Heart left ventricle (tissue), 16 donors: ENCODE results near the gene MST1. TPM values are rescaled to one million over a fixed set of nuclear protein-coding genes. Genes with fewer than 3 reads are reported as not detected.

Experiments
- ATAC-seq, 4 donors: fragments of 200-7000 bp; cut with Tn5 transposase; one replicate each; pipeline ENCODE4 v1.9.1; 2020 to 2022; ENCODE audit warnings: moderate library complexity in 4 of 4, mild to moderate bottlenecking in 3 of 4, moderate number of reproducible peaks in 1 of 4
- DNase-seq, 5 donors: peaks; one replicate each; pipeline ENCODE4 v3.0.0-alpha.2; 2020
- H3K27ac ChIP-seq, 12 donors: fragments of 200-600 bp; sonication (generic) in 4 of 12; one replicate each; pipeline versions ENCODE4 v1.5.0 to v1.8.0; 2016 to 2022; ENCODE audit warnings: mild to moderate bottlenecking in 2 of 12
- H3K27me3 ChIP-seq, 9 donors: fragments of 200-600 bp; sonication (generic) in 2 of 9; one replicate each; pipeline versions ENCODE4 v1.5.1 to v1.8.0; 2016 to 2022; ENCODE audit warnings: mild to moderate bottlenecking in 3 of 9
- H3K36me3 ChIP-seq, 9 donors: fragments of 200-600 bp; sonication (generic) in 2 of 9; one replicate each; pipeline versions ENCODE4 v1.5.0 to v1.8.0; 2018 to 2022; ENCODE audit warnings: mild to moderate bottlenecking in 2 of 9
- H3K4me1 ChIP-seq, 12 donors: fragments of 200-600 bp; sonication (generic) in 4 of 12; one replicate each; pipeline versions ENCODE4 v1.5.0 to v1.8.0; 2016 to 2022; ENCODE audit warnings: mild to moderate bottlenecking in 3 of 12
- H3K4me3 ChIP-seq, 12 donors: fragments of 200-600 bp; sonication (generic) in 4 of 12; one replicate each; pipeline versions ENCODE4 v1.5.0 to v1.8.0; 2017 to 2022; ENCODE audit warnings: mild to moderate bottlenecking in 9 of 12, moderate library complexity in 4 of 12
- H3K9me3 ChIP-seq, 12 donors: fragments of 200-600 bp; sonication (generic) in 4 of 12; one replicate each; pipeline versions ENCODE4 v1.5.0 to v1.8.0; 2016 to 2022; ENCODE audit warnings: mild to moderate bottlenecking in 1 of 12
- CTCF ChIP-seq, 12 donors: fragments of 200-600 bp; sonication (generic) in 4 of 12; IDR thresholded peaks; one replicate each; pipeline versions ENCODE4 v1.5.0 to v1.8.0; 2018 to 2022; ENCODE audit warnings: antibody characterized with exemption in 12 of 12, mild to moderate bottlenecking in 5 of 12
- POLR2A ChIP-seq, 2 donors: fragments of 450-650 bp; IDR thresholded peaks; one replicate each; pipeline ENCODE4 v1.6.1; 2017; ENCODE audit warnings: antibody characterized with exemption in 2 of 2, mild to moderate bottlenecking in 2 of 2, moderate library complexity in 2 of 2
- WGBS, 4 donors: extraction: QIAGEN DNeasy Blood & Tissue Kit in 2 of 4; methylation state at CpG; one replicate each; pipeline versions ENCODE4 v1.1.5 to v1.1.7; 2013 to 2018; 5-methylcytosine and 5-hydroxymethylcytosine counted together
- intact Hi-C, 10 donors: fragments of 100-400 bp; cut with DNase I; formaldehyde crosslinking; loops; one replicate each; pipeline versions ENCODE4 v1.11.1 to v1.14.2; 2022
- polyA plus RNA-seq, 2 donors: library from polyadenylated mRNA; stranded (reverse); fragments of 200-250 nt; gene quantifications; one replicate each; pipeline ENCODE4 v1.2.3, GENCODE V29; 2013
- total RNA-seq, 9 donors: library from RNA; depleted of rRNA in 2 of 9; stranded (reverse); fragments of >200 nt in 2 of 9; fragmentation: NEBNext Ultra II Directional in 3 of 9; extraction: Animal tissue kit (Norgen Biotek cat#: 25700) in 3 of 9; gene quantifications; one replicate each; pipeline versions ENCODE4 v1.1.0 to v1.2.4, GENCODE V29; 2016 to 2023
- donor health status: ischemic (EF 13 %, LVEDD 7.1; RV severe dilation, severe dysfunction).
- donor health status: healthy with polysubstance abuse.
- donor health status: DM: no; HTN: yes; CAD: no.
- donor health status: DM: no; HTN: no; CAD: no.
- donor health status: ischemic (EF 25% LVEDD 6.9; RV normal size, moderate dysfunction).
- donor health status: ischemic (EF 25% LVEDD 5.7; RV mildly dilated, moderate dysfunction).
- donor health status: healthy.
- donor health status: DM: yes; HTN: yes; CAD: no.
- donor health status: ischemic (EF 35%, LVEDD 5.7; RV mildly dilated, moderate dysfunction).
- donor health status: nonischemic (EF 11% LVEDD 7.7; RV severe dilation, severe dysfunction).
- donor health status: DM: yes; HTN: yes; CAD: no.
- donor health status: PGD.
- donor health status: ischemic (EF 29% LVEDD 5.4; RV normal size, mild dysfunction).
- donor health status: nonischemic (EF 23%, LVEDD 6.1; RV moderate dilation, normal function).

The MST1 gene
- total and polyA plus RNA-seq, 11 donors, result 1.8 to 29.4 (median 3.2) TPM

DNA sequence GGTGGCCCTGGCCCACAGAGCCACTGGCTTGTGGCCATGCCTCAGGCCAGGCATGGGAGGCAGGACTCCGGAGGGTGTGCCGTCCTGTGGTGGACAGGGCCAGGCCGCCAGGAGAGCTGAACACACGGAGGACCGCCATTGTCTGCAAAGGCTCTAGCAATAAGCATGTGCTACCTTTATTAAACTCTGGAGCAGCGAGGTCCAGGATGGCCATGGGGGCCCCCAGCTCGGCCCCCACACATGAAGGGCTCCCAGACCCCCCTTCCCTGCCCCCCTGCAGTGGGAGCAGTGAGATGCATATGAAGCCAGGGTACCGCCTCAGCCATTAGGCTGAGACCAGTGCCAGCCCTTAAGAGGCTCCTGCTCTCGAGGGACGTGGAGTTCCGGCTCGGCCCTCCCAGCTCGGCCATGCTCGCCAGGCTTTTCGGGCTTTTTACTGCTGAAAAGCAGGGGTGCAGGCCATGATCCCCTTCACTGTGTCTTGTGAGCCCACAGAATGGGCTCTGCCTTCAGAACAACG is 27.5 kb upstream of the MST1 start:
- H3K36me3 ChIP-seq, result peaks cover 2 to 59% (median 33%) of the 10 kb centered on the region in 9 donors
- H3K4me1 ChIP-seq, result peaks cover 6 to 23% (median 12%) of the 10 kb centered on the region in 12 donors
- 90 to 97% (median 93%) methylated on average over 13 to 16 of the region's 16 CpGs for WGBS, 4 donors
- no peak for TF ChIP-seq CTCF (IDR thresholded peaks at IDR 0.05)
- TF ChIP-seq POLR2A (IDR thresholded peaks at IDR 0.05), result no peak
- H3K4me3 ChIP-seq, result no peak overlapping the region
- no peak overlapping the region for H3K27ac ChIP-seq
- no peaks in the 10 kb centered on the region for H3K9me3 ChIP-seq
- no peak for ATAC-seq
- intact Hi-C loops, result loop anchor here in 2 of 10 donors (10.0 kb wide), 2 partner anchors 118 to 188 kb away; partner anchors contain the start of gene MST1R (in 1 of the 2)
- H3K27me3 ChIP-seq, result no peaks in the 10 kb centered on the region
- peak in 2 of 5 donors; percentile 24 to 48 for DNase-seq

DNA sequence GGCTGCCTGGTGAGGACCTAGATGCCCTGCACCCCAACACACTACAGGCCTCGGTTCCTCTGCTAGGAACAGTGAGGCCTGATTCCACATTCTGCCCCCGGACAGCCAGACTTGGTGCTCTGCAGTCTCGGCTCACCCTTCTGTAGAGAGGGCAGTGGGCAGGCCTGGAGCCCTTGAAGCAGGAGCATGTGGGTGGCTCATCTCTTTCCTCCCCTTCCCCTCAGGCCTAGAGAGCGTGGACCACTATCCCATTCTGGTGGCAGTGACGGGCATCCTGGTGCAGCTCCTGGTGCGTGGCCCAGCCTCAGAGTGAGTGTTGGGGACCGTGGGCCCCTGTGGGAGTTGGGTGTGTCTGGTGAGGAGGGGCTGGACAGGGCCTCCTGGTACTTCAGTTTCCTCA is 26.9 kb upstream of the MST1 start:
- no peak for TF ChIP-seq CTCF (IDR thresholded peaks at IDR 0.05)
- TF ChIP-seq POLR2A (IDR thresholded peaks at IDR 0.05), result no peak
- Histone ChIP-seq H3K9me3 (no peaks in the 10 kb centered on the region), H3K4me3 (no peak overlapping the region), H3K36me3 (peaks cover under 1 to 59% (median 30%) of the 10 kb centered on the region in 9 donors), H3K4me1 (peaks cover 6 to 23% (median 12%) of the 10 kb centered on the region in 12 donors), H3K27me3 (no peaks in the 10 kb centered on the region), H3K27ac (no peak overlapping the region)
- ATAC-seq, result no peak
- intact Hi-C loops, result loop anchor here in 2 of 10 donors (10.0 kb wide), 2 partner anchors 119 to 189 kb away; partner anchors contain the start of gene MST1R (in 1 of the 2)
- DNase-seq, result peak in 2 of 5 donors; percentile 16 to 34
- WGBS, 4 donors, result 94 to 96% (median 95%) methylated on average over 3 to 7 of the region's 7 CpGs; no CpG with 5 or more reads in 1 of the 4 donors

- no peak overlapping the region for H3K27ac ChIP-seq
- no peak for ATAC-seq
- H3K4me1 ChIP-seq, result peaks cover 6 to 23% (median 12%) of the 10 kb centered on the region in 12 donors
- intact Hi-C loops, result loop anchor here in 2 of 10 donors (10.0 kb wide), 2 partner anchors 119 to 189 kb away; partner anchors contain the start of gene MST1R (in 1 of the 2)
- H3K9me3 ChIP-seq, result no peaks in the 10 kb centered on the region
- TF ChIP-seq CTCF (IDR thresholded peaks at IDR 0.05) (no peak), POLR2A (IDR thresholded peaks at IDR 0.05) (no peak)
- peak in 2 of 5 donors; percentile 27 to 44 for DNase-seq
- H3K4me3 ChIP-seq, result no peak overlapping the region
- no peaks in the 10 kb centered on the region for H3K27me3 ChIP-seq
- peaks cover 0 to 56% (median 28%) of the 10 kb centered on the region in 9 donors for H3K36me3 ChIP-seq
- 91 to 94% (median 93%) methylated on average over 6 to 13 of the region's 13 CpGs for WGBS, 4 donors
Measured at GRCh38 chr3:49715611-49716121, 26.4 kb upstream of the MST1 start.

DNA sequence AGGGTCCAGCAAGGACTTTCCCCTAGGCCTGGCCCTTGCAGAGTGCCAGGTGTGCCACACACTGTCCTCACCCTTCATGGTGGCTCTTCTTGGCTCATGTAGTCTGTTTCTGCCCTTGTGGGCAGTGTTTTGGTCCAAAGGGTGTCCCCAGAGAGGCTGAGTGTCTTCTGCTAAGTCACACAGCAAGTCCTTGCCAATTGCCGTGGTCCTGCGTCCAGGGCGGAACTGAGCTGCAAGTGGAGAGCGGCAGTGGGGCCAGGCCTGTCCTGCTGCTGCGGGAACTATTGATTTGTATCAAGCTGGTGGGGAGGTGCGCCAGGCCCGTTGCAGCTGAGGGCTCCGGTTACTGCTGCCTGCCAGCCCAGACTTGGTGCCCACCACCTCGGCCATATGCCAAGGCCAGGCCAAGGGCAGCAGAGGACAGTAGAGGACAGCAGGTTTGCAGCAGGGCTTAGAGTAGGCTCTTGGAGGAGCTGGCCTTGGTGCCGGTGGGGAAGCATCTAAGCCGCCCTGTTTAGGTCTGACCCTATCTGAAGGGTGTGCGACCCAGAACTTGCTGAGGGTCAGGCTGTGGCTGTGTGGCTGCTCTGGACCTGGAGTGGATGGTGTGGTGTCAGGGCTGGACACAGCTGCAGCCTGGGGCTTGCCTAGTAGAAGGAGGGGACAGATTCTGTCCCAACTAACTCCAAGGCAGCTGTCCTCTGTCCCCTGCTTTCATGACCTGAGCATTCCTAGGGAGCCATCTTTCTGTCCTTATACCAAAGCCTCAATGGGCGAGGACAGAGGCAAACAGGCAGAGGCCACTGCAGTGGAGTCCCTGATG is 25.7 kb upstream of the MST1 start:
- intact Hi-C loops, result loop anchor here in 2 of 10 donors (10.0 kb wide), 2 partner anchors 120 to 190 kb away; partner anchors contain the start of gene MST1R (in 1 of the 2)
- no peak for ATAC-seq
- H3K27me3 ChIP-seq, result no peaks in the 10 kb centered on the region
- H3K36me3 ChIP-seq, result peaks cover 0 to 56% (median 26%) of the 10 kb centered on the region in 9 donors
- peaks cover 6 to 17% (median 12%) of the 10 kb centered on the region in 12 donors for H3K4me1 ChIP-seq
- peak in 2 of 5 donors; percentile 14 to 52 for DNase-seq
- no peak overlapping the region for H3K4me3 ChIP-seq
- no peaks in the 10 kb centered on the region for H3K9me3 ChIP-seq
- no peak overlapping the region for H3K27ac ChIP-seq
- WGBS, 4 donors, result 84 to 93% (median 89%) methylated on average over 3 to 13 of the region's 13 CpGs
- TF ChIP-seq POLR2A (IDR thresholded peaks at IDR 0.05), result no peak
- TF ChIP-seq CTCF (IDR thresholded peaks at IDR 0.05), result no peak
